Measurements from ENCODE around the gene STX16. TPM values are rescaled to one million over a fixed set of nuclear protein-coding genes. Genes with fewer than 3 reads are reported as not detected.

The STX16 gene
- total RNA-seq, 1 experiment from 2014 or later: 93.3 TPM

- CTCF ChIA-PET: interaction anchor here (0.7 to 1.0 kb wide), 2 partner anchors 36 to 1042 kb away, joined by 3 to 4 read pairs; no protein-coding TSS in a partner anchor
- intact Hi-C loops (cut with micrococcal nuclease): no loop called here
- Mint-ChIP-seq H3K4me3 (ENCODE audit: unreplicated experiment) (no peak overlapping the region), H3K36me3 (ENCODE audit: insufficient read depth, unreplicated experiment) (peaks cover 5% of the 10 kb centered on the region), H3K27ac (ENCODE audit: low read depth, unreplicated experiment) (no peak overlapping the region), H3K4me1 (ENCODE audit: insufficient read depth, unreplicated experiment) (no peaks in the 10 kb centered on the region), H3K27me3 (ENCODE audit: insufficient read depth, unreplicated experiment) (no peaks in the 10 kb centered on the region), H3K9me3 (ENCODE audit: unreplicated experiment) (peaks cover 13% of the 10 kb centered on the region)
- DNase-seq (ENCODE audit: unreplicated experiment): no peak
- TF ChIP-seq, protein P1, sequence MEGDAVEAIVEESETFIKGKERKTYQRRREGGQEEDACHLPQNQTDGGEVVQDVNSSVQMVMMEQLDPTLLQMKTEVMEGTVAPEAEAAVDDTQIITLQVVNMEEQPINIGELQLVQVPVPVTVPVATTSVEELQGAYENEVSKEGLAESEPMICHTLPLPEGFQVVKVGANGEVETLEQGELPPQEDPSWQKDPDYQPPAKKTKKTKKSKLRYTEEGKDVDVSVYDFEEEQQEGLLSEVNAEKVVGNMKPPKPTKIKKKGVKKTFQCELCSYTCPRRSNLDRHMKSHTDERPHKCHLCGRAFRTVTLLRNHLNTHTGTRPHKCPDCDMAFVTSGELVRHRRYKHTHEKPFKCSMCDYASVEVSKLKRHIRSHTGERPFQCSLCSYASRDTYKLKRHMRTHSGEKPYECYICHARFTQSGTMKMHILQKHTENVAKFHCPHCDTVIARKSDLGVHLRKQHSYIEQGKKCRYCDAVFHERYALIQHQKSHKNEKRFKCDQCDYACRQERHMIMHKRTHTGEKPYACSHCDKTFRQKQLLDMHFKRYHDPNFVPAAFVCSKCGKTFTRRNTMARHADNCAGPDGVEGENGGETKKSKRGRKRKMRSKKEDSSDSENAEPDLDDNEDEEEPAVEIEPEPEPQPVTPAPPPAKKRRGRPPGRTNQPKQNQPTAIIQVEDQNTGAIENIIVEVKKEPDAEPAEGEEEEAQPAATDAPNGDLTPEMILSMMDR (IDR thresholded peaks at IDR 0.05; ENCODE audit: unreplicated experiment): no peak
- BruUV-seq (replicated peaks): no TSS peak
- POLR2A ChIA-PET: interaction anchor here (0.9 kb wide), 1 partner anchor 10 kb away, joined by 3 read pairs; no protein-coding TSS in a partner anchor
These were observed 14.6 kb upstream of the STX16 start for GRCh38 chr20:58636396-58636982.

DNA sequence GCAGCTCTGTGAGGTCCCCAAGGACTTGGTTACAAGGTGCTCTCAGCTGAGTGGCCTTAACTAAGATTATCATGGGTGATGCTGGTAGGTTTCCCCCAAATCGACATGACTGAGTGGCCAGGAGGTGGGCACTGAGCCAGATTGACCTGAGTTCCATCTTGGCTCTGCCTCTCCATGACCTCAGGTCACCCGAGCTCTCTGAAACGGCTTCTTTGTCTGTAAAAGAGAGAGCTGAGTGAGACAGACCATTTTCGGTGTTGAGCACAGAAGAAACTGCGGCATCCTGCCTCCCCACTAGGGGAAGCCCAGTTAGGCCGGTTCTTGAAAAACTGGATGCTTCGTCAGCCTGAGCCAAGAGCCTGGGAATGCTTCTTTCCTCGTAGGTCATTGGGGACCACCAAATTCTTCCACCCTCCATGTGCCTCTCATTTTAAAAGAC, 14.1 kb upstream of the STX16 start:
- H3K4me3 Mint-ChIP-seq (ENCODE audit: unreplicated experiment): no peak overlapping the region
- H3K9me3 Mint-ChIP-seq (ENCODE audit: unreplicated experiment): peaks cover 13% of the 10 kb centered on the region
- no peak for DNase-seq (ENCODE audit: unreplicated experiment)
- ChIA-PET CTCF (interaction anchor here (0.7 to 1.0 kb wide), 2 partner anchors 36 to 1042 kb away, joined by 3 to 4 read pairs; no protein-coding TSS in a partner anchor), POLR2A (interaction anchor here (0.9 kb wide), 1 partner anchor 11 kb away, joined by 3 read pairs; no protein-coding TSS in a partner anchor)
- H3K27me3 Mint-ChIP-seq (ENCODE audit: insufficient read depth, unreplicated experiment): no peaks in the 10 kb centered on the region
- intact Hi-C loops (cut with micrococcal nuclease): no loop called here
- H3K4me1 Mint-ChIP-seq (ENCODE audit: insufficient read depth, unreplicated experiment): no peaks in the 10 kb centered on the region
- TF ChIP-seq, protein P1 (IDR thresholded peaks at IDR 0.05; ENCODE audit: unreplicated experiment): no peak
- H3K36me3 Mint-ChIP-seq (ENCODE audit: insufficient read depth, unreplicated experiment): peaks cover 5% of the 10 kb centered on the region
- no TSS peak for BruUV-seq (replicated peaks)
- H3K27ac Mint-ChIP-seq (ENCODE audit: low read depth, unreplicated experiment): no peak overlapping the region

- H3K27me3 Mint-ChIP-seq (ENCODE audit: insufficient read depth, unreplicated experiment): no peaks in the 10 kb centered on the region
- no TSS peak for BruUV-seq (replicated peaks)
- no peak overlapping the region for H3K4me3 Mint-ChIP-seq (ENCODE audit: unreplicated experiment)
- ChIA-PET POLR2A (interaction anchor here (0.9 kb wide), 1 partner anchor 12 kb away, joined by 3 read pairs; no protein-coding TSS in a partner anchor), CTCF (interaction anchor here (0.6 kb wide), 1 partner anchor 206 kb away, joined by 3 read pairs; no protein-coding TSS in a partner anchor)
- H3K4me1 Mint-ChIP-seq (ENCODE audit: insufficient read depth, unreplicated experiment): no peaks in the 10 kb centered on the region
- H3K9me3 Mint-ChIP-seq (ENCODE audit: unreplicated experiment): peaks cover 13% of the 10 kb centered on the region
- no peak for DNase-seq (ENCODE audit: unreplicated experiment)
- TF ChIP-seq, protein P1 (IDR thresholded peaks at IDR 0.05; ENCODE audit: unreplicated experiment): no peak
- intact Hi-C loops (cut with micrococcal nuclease): no loop called here
- H3K36me3 Mint-ChIP-seq (ENCODE audit: insufficient read depth, unreplicated experiment): peaks cover 5% of the 10 kb centered on the region
- H3K27ac Mint-ChIP-seq (ENCODE audit: low read depth, unreplicated experiment): no peak overlapping the region
These were observed 13.4 kb upstream of the STX16 start for GRCh38 chr20:58637466-58638213.

Measured in MCF 10A (cell line).